Activated naive CD8-positive, alpha-beta T cell treated with anti-CD3 and anti-CD28 coated beads, Interleukin-2, amount 50 U/mL, for 24 hours (primary cell): Measurements from ENCODE around the gene GBE1.

Experiments used
- ATAC-seq: fragments of 150-1000 bp; cut with Tn5 transposase; one replicate; pipeline ENCODE4 v1.10.0; 2021
- DNase-seq: peaks from one replicate; pipeline ENCODE4 v3.0.0; 2021
- H3K27ac Mint-ChIP-seq: one replicate; pipeline ENCODE4 v1.8.0; 2021; ENCODE audit warnings: mild to moderate bottlenecking, mixed read lengths
- H3K27me3 Mint-ChIP-seq: one replicate; pipeline ENCODE4 v1.8.0; 2021; ENCODE audit warnings: mixed read lengths
- H3K36me3 Mint-ChIP-seq: one replicate; pipeline ENCODE4 v1.8.0; 2021; ENCODE audit warnings: low read depth, mixed read lengths
- H3K4me1 Mint-ChIP-seq: one replicate; pipeline ENCODE4 v1.8.0; 2021; ENCODE audit warnings: mixed read lengths
- H3K4me3 Mint-ChIP-seq: one replicate; pipeline ENCODE4 v1.8.0; 2021; ENCODE audit warnings: mild to moderate bottlenecking, moderate library complexity, mixed read lengths
- H3K9me3 Mint-ChIP-seq: one replicate; pipeline ENCODE4 v1.8.0; 2021; ENCODE audit warnings: mixed read lengths

The GBE1 gene

DNA sequence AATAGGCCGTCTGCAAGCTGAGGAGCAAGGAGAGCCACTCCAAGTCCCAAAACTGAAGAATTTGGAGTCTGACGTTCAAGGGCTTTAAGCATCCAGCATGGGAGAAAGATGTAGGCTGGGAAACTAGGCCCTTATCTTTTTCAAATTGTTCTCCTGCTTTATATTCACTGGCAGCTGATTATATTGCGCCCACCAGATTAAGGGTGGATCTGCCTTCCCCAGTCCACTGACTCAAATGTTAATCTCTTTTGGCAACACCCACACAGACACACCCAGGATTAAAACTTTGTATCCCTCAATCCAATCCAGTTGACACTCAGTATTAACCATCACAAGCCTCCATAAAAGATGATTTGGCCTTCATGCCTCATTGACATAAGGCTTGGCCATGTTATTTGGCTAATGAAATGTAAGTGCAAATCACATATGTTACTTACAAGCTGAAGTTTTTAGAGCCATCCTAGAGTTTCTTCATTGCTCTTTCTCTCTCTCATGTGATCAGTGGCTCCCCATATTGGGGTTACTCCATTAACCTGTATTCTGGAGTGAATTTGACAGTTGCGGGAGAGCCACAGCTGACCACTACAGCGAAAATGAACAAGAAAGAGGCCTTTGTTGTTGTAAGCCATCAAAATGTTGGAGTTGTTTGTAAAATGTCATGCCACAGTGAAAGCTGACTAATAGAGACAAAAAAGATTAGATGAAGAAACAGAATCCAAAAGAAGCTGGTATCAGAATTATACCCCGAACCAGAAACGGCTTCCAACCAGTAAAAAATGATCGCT, 61.7 kb downstream of the GBE1 start:
- H3K36me3 Mint-ChIP-seq = peaks cover 16% of the 10 kb centered on the region

GRCh38 chr3:81696090-81696489, 65.4 kb downstream of the GBE1 start:
- Mint-ChIP-seq H3K27ac (no peak overlapping the region), H3K4me3 (no peak overlapping the region), H3K9me3 (no peaks in the 10 kb centered on the region), H3K4me1 (no peaks in the 10 kb centered on the region), H3K36me3 (peaks cover 14% of the 10 kb centered on the region), H3K27me3 (no peaks in the 10 kb centered on the region)
- ATAC-seq (no peak), DNase-seq (no peak)

More for the DNA sequence above, 61.7 kb downstream of the GBE1 start:
- DNase-seq = no peak
- no peak for ATAC-seq
- Mint-ChIP-seq H3K27ac (no peak overlapping the region), H3K4me1 (no peaks in the 10 kb centered on the region), H3K9me3 (no peaks in the 10 kb centered on the region), H3K27me3 (no peaks in the 10 kb centered on the region), H3K4me3 (no peak overlapping the region)

DNA sequence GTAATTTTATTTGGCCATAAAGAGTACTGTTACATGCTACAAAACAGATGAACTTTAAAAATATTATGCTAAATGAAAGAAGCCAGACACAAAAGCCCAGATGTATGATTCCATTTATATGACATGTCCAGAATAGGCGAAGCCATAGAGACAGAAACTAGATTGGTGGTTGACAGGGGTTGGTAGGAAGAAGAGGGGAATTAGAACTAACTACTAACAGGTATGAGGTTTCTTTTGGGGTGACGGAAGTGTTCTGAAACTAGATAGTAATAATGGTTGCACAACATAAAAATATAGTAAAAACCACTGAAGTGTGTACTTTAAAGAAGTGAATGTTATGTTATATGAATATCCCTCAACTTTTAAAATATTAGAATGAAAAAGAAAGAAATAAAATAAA, 66.1 kb downstream of the GBE1 start:
- ATAC-seq = no peak
- Mint-ChIP-seq H3K4me3 (no peak overlapping the region), H3K36me3 (peaks cover 15% of the 10 kb centered on the region), H3K9me3 (no peaks in the 10 kb centered on the region), H3K4me1 (no peaks in the 10 kb centered on the region), H3K27ac (no peak overlapping the region), H3K27me3 (no peaks in the 10 kb centered on the region)
- DNase-seq = no peak

- H3K9me3 Mint-ChIP-seq = no peaks in the 10 kb centered on the region
- no peaks in the 10 kb centered on the region for H3K27me3 Mint-ChIP-seq
- no peaks in the 10 kb centered on the region for H3K4me1 Mint-ChIP-seq
- no peak for DNase-seq
- no peak for ATAC-seq
- peaks cover 20% of the 10 kb centered on the region for H3K36me3 Mint-ChIP-seq
- no peak overlapping the region for H3K4me3 Mint-ChIP-seq
- H3K27ac Mint-ChIP-seq = no peak overlapping the region
Observed at GRCh38 chr3:81694662-81695061, 66.8 kb downstream of the GBE1 start.

GRCh38 chr3:81692766-81693165, 68.7 kb downstream of the GBE1 start:
- H3K4me3 Mint-ChIP-seq = no peak overlapping the region
- ATAC-seq = no peak
- no peaks in the 10 kb centered on the region for H3K4me1 Mint-ChIP-seq
- peaks cover 20% of the 10 kb centered on the region for H3K36me3 Mint-ChIP-seq
- H3K9me3 Mint-ChIP-seq = no peaks in the 10 kb centered on the region
- no peak overlapping the region for H3K27ac Mint-ChIP-seq
- H3K27me3 Mint-ChIP-seq = no peaks in the 10 kb centered on the region
- DNase-seq = no peak

DNA sequence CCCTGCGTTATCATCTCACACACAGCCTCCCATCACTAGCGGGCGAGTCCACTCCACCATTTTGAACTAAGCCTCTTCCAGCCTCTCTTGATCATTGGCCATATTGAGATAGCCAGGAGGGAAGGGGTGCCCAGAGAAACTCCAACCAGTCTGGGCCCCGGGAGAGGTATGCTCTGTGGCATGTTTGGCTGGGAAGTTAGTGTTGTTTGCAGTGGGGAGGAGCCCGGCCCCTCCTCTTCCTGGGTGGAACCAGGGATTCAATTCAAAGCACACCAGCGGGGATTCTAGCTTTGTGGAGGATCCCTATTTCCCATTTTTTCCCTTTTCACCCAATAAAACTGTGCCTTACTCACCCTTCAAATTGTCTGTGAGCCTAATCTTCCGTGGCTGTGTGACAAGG, 71.8 kb downstream of the GBE1 start:
- DNase-seq (no peak), ATAC-seq (no peak)
- Mint-ChIP-seq H3K27me3 (no peaks in the 10 kb centered on the region), H3K4me3 (no peak overlapping the region), H3K9me3 (no peaks in the 10 kb centered on the region), H3K36me3 (peaks cover 29% of the 10 kb centered on the region), H3K27ac (no peak overlapping the region), H3K4me1 (no peaks in the 10 kb centered on the region)

DNA sequence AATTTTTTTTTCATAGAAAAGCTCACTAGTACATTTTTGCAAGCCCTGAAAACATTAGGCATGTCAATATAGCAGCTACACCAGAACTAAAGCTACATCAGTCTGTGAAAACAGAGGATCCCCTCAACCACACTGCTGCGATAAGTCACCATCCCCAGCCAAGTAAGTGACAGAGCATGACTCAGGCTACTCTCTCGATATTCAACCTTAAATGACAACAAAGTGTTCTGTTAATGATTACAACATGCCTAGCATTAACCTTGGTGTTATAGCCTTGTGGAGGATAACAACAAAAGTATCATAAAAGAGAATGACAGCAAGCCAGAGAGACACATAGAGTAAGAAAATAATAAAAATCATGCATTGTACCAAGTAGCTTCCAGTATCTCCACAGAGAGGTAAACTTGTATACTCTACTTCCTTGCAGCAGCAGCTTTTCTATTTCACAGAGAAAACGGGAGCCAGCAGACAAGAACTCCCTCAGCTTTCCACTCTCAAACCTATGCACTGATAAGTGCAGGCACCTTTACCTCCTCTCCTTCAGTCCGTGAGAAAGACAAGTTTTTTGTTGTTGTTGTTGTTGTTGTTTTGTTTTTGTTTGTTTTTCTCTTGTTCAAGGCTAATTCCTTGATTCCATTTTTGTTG, 76.6 kb downstream of the GBE1 start:
- no peak for DNase-seq
- no peaks in the 10 kb centered on the region for H3K9me3 Mint-ChIP-seq
- no peak for ATAC-seq
- no peaks in the 10 kb centered on the region for H3K4me1 Mint-ChIP-seq
- H3K27ac Mint-ChIP-seq = no peak overlapping the region
- peaks cover 32% of the 10 kb centered on the region for H3K36me3 Mint-ChIP-seq
- H3K4me3 Mint-ChIP-seq = no peak overlapping the region
- H3K27me3 Mint-ChIP-seq = no peaks in the 10 kb centered on the region

DNA sequence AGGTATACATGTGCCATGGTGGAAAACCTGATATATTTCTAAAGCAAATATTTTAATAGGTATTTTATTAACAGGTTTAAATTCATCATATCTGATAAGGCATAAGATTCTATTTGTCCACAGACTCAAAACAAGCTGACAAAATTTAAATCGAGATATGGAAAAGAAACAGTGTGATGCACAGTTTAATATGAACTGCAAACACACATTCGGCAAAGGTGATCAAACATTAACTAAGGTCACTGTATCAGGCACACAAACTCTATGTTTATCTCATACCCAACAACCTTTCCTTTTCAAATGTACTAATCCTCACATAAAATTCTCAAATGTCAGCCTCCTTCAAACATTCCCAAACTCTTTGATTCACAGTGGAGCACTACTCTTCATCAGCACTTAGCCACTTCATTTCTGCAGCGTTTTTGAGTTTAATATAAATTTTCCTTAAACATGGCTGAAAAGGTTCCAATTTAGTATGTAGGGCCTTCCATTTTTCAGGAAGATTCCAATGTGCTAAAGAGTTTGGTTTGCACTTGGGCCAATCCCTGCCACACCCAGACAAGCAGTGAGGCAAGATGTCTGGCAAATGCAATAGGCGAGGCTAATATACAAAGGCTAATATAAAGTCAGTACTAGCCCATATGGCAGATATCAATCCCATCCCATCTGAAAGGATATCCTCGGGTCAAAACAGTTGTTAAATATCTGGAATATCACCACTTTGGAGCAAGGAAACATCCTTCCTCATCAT, 84.6 kb downstream of the GBE1 start:
- DNase-seq (no peak), ATAC-seq (no peak)
- no peak overlapping the region for H3K4me3 Mint-ChIP-seq
- H3K27me3 Mint-ChIP-seq = no peaks in the 10 kb centered on the region
- no peak overlapping the region for H3K27ac Mint-ChIP-seq
- H3K36me3 Mint-ChIP-seq = peaks cover 14% of the 10 kb centered on the region
- no peaks in the 10 kb centered on the region for H3K4me1 Mint-ChIP-seq
- H3K9me3 Mint-ChIP-seq = no peaks in the 10 kb centered on the region

GRCh38 chr3:81674690-81675089, 86.8 kb downstream of the GBE1 start:
- no peaks in the 10 kb centered on the region for H3K27me3 Mint-ChIP-seq
- no peaks in the 10 kb centered on the region for H3K4me1 Mint-ChIP-seq
- ATAC-seq (no peak), DNase-seq (no peak)
- no peak overlapping the region for H3K27ac Mint-ChIP-seq
- H3K4me3 Mint-ChIP-seq = no peak overlapping the region
- H3K36me3 Mint-ChIP-seq = peaks cover 2% of the 10 kb centered on the region
- no peaks in the 10 kb centered on the region for H3K9me3 Mint-ChIP-seq

DNA sequence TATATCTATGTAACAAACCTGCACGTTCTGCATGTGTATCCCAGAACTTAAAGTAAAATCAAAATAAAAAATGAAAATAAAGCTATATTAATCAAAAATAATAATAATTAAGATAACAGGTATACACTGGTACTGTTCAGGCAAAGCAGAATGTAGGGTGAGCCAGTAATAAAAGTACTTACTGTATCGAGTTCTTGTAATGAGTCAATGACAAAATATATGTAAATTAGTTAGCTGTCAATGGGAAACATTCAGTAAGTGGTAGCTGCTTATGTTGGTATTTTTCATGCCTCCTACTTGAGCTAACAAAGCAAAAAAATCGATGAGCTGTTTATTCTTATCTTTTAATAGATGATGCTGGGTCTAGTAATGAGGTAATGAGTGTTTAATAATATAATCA, 93.2 kb downstream of the GBE1 start:
- H3K4me3 Mint-ChIP-seq = no peak overlapping the region
- ATAC-seq = no peak

DNA sequence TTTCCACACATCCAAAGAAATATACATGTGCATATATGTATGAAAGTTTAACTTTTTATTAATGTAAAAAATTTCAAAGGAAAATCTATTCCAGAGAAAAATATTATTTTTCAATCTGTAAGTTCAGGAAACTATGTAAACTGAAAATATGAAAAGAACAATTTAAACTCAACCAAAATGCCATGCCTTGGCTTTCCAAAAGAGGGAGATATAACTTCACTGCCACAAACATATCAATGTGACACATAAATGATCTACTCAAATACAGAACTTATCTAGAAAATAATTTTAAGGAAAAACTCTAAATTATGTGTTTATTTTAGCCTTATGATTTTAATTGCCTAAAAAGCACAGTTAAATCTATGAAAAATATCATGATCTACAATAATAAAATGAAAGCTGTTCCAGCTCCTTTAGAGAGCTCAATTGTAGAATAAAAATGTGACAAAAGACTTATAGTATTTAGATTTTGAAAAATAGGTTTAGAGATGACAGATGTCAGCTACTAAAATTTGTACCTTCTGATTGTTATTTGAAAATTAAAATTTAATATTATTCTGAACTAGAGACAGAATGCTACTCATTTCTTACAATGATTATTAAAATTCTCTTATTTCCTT, 94.8 kb downstream of the GBE1 start:
- no peaks in the 10 kb centered on the region for H3K9me3 Mint-ChIP-seq
- H3K27ac Mint-ChIP-seq = no peak overlapping the region

More for the DNA sequence above, 93.2 kb downstream of the GBE1 start:
- Mint-ChIP-seq H3K4me1 (no peaks in the 10 kb centered on the region), H3K27me3 (no peaks in the 10 kb centered on the region), H3K36me3 (peaks cover 6% of the 10 kb centered on the region), H3K27ac (no peak overlapping the region), H3K9me3 (no peaks in the 10 kb centered on the region)
- no peak for DNase-seq

DNA sequence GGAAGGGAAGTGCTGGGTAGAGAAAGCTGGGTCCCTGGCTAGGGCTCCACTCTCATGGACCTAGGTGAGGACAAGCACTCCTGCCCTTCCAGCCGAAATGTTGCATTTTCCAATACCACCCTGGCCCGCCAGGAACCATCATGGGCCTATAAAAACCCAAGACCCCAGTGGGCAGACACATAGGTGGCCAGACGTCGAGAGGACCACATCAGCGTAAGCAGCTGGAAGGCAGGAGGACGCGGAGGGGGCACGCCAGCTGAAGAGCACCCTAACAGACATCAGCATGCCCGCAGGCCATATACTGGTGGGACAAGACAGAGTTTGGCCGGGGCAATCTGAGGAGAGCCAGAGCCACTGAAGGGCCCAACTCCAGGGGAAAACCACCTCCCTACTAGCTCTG, 98.3 kb downstream of the GBE1 start:
- Mint-ChIP-seq H3K36me3 (peaks cover 6% of the 10 kb centered on the region), H3K9me3 (no peaks in the 10 kb centered on the region), H3K27me3 (no peaks in the 10 kb centered on the region), H3K4me1 (no peaks in the 10 kb centered on the region), H3K4me3 (no peak overlapping the region), H3K27ac (no peak overlapping the region)
- no peak for ATAC-seq
- no peak for DNase-seq

More for the DNA sequence above, 94.8 kb downstream of the GBE1 start:
- H3K4me1 Mint-ChIP-seq = no peaks in the 10 kb centered on the region
- DNase-seq = no peak
- peaks cover 6% of the 10 kb centered on the region for H3K36me3 Mint-ChIP-seq
- no peak overlapping the region for H3K4me3 Mint-ChIP-seq
- ATAC-seq = no peak
- no peaks in the 10 kb centered on the region for H3K27me3 Mint-ChIP-seq

DNA sequence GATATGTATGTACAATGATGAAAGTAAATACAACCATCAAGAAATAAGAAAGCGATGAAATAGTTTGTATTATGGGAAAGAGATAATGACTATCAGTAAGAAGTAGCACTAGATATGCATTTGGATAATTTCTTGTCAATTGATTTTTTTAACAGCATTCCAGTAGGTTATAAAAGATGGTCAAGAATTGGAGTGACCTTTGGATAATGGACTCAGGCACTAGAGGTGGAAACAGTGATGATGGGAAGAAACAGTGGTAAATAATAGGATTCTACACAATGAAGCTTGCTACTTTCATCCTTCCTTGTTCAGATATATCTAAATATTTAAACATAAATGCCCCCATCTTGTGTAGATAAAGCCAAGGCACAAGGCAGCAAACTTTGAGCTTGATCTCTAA, 101.4 kb downstream of the GBE1 start:
- DNase-seq = no peak
- Mint-ChIP-seq H3K4me1 (no peaks in the 10 kb centered on the region), H3K4me3 (no peak overlapping the region), H3K27ac (no peak overlapping the region), H3K9me3 (no peaks in the 10 kb centered on the region), H3K27me3 (no peaks in the 10 kb centered on the region), H3K36me3 (no peaks in the 10 kb centered on the region)
- no peak for ATAC-seq

DNA sequence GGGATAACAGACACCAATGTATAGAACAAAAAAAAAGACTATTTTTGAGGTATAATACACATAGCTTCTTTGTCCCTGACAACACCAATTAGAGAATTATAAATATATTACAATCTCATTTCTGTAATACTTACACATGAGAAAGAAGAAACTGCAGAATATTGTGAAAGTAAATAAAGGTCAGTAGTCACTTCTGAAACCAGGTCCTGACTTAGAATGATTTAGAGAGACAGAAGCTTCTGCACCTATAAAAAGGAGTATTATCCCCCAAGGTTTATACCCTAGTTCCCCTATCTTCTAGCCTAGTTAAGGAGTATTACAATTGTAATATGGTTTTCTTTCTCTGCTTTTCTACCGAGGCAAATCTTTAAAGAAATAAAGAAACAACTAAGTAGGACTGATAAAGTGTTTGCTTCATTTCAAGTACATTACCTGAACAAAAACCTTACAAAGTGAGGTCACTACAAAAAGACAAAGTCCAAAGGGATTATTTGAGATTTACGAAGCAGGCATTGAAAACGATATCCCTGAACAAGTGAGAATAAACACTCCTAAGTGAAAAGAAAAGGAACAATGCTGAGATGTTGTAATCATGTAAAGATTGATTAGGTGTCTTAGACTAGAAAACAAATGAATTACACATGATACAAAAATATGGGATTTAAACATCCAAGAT, 103.0 kb downstream of the GBE1 start:
- H3K27ac Mint-ChIP-seq = no peak overlapping the region
- no peaks in the 10 kb centered on the region for H3K27me3 Mint-ChIP-seq
- ATAC-seq (no peak), DNase-seq (no peak)
- no peaks in the 10 kb centered on the region for H3K4me1 Mint-ChIP-seq
- H3K4me3 Mint-ChIP-seq = no peak overlapping the region
- no peaks in the 10 kb centered on the region for H3K9me3 Mint-ChIP-seq
- H3K36me3 Mint-ChIP-seq = no peaks in the 10 kb centered on the region
